Measurements from ENCODE around the gene RBPJ.

DNA sequence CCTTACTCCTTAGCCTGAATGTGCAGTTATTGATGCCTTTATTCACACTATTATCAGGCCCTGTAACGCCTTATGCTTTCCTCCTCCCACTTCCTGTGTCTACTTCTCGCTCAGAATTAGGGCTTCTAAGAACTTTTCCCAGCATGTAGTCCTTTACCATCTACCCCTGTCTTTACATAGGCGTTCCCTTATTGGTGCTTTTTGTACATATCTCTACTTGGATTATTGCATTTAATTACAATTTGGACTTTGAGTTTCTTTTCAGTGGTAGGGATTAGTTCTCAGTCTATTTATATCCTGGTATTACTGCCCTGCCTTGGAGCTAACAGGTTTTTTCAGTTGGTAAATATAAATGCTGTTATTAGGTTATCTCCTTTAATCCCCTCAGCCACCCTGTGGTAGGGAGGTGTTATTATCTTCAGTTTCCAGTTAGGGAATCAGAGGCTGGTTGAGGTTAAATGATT lies 84.0 kb downstream of the RBPJ start:
- TF ChIP-seq, protein P1, sequence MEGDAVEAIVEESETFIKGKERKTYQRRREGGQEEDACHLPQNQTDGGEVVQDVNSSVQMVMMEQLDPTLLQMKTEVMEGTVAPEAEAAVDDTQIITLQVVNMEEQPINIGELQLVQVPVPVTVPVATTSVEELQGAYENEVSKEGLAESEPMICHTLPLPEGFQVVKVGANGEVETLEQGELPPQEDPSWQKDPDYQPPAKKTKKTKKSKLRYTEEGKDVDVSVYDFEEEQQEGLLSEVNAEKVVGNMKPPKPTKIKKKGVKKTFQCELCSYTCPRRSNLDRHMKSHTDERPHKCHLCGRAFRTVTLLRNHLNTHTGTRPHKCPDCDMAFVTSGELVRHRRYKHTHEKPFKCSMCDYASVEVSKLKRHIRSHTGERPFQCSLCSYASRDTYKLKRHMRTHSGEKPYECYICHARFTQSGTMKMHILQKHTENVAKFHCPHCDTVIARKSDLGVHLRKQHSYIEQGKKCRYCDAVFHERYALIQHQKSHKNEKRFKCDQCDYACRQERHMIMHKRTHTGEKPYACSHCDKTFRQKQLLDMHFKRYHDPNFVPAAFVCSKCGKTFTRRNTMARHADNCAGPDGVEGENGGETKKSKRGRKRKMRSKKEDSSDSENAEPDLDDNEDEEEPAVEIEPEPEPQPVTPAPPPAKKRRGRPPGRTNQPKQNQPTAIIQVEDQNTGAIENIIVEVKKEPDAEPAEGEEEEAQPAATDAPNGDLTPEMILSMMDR (conservative IDR thresholded peaks at IDR 0.05) = no peak
- TF ChIP-seq EZH2 (IDR thresholded peaks at IDR 0.05; ENCODE audit: low read depth) = no peak
